B cell (primary cell): Measurements from ENCODE around the gene ANK3.

ENCODE experiments used
- EZH2 ChIP-seq: IDR thresholded peaks from 2 replicates; pipeline ENCODE4 v1.6.1; 2012; ENCODE audit warnings: borderline replicate concordance, low read depth, mild to moderate bottlenecking, moderate library complexity, low read length; ENCODE audit not compliant: insufficient read depth, poor library complexity, severe bottlenecking
- TF ChIP-seq, protein P1 (sequence below): fragments of 200-600 bp; IDR thresholded peaks from one replicate; pipeline ENCODE4 v1.8.0; 2022; ENCODE audit warnings: antibody characterized with exemption, mild to moderate bottlenecking

DNA sequence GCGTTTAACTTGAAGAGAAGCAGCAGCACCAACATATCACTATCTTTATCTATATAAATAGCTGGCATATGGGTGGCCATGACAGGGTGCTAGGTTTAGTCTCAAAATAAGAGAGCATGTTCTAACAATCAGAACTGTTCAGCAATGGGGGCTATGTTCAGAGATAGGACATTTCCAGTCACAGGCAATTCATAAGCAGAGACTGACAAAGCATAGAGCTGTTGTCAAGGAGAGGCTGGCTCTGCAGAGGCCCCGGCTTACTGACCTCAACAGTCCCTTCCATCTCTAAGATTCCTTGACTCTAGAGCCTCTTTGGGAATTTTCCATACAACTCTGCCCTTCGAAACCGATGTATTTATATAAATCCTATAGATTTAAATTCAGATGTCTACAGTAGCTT is 17.2 kb downstream of the ANK3 start:
- TF ChIP-seq, protein P1, sequence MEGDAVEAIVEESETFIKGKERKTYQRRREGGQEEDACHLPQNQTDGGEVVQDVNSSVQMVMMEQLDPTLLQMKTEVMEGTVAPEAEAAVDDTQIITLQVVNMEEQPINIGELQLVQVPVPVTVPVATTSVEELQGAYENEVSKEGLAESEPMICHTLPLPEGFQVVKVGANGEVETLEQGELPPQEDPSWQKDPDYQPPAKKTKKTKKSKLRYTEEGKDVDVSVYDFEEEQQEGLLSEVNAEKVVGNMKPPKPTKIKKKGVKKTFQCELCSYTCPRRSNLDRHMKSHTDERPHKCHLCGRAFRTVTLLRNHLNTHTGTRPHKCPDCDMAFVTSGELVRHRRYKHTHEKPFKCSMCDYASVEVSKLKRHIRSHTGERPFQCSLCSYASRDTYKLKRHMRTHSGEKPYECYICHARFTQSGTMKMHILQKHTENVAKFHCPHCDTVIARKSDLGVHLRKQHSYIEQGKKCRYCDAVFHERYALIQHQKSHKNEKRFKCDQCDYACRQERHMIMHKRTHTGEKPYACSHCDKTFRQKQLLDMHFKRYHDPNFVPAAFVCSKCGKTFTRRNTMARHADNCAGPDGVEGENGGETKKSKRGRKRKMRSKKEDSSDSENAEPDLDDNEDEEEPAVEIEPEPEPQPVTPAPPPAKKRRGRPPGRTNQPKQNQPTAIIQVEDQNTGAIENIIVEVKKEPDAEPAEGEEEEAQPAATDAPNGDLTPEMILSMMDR, result no peak
- TF ChIP-seq EZH2, result no peak
